ENCODE results near the gene LDLRAD3.

- no peak for TF ChIP-seq CTCF (IDR thresholded peaks at IDR 0.05)
- no peak for TF ChIP-seq POLR2A (IDR thresholded peaks at IDR 0.05)
Measured at GRCh38 chr11:35944503-35945136, 758 bp downstream of the LDLRAD3 start.

Data from adrenal gland (tissue), 5 donors.